MG63 (cell line): ENCODE results near the gene DHRS11. TPM values are rescaled to one million over a fixed set of nuclear protein-coding genes. Genes with fewer than 3 reads are reported as not detected.

ENCODE experiments used
- DNase-seq: peaks from one replicate; pipeline ENCODE4 v3.0.0-alpha.2; 2020
- H3K27me3 ChIP-seq: fragments of 250-450 bp; sonication (Bioruptor Pico); 2 replicates; pipeline ENCODE4 v1.5.1; 2020; ENCODE audit warnings: mild to moderate bottlenecking, moderate library complexity
- H3K36me3 ChIP-seq: fragments of 250-450 bp; sonication (Bioruptor Pico); 2 replicates; pipeline ENCODE4 v1.5.1; 2020; ENCODE audit warnings: mild to moderate bottlenecking, moderate library complexity
- H3K4me3 ChIP-seq: fragments of 250-450 bp; sonication (Bioruptor Pico); 2 replicates; pipeline ENCODE4 v1.5.1; 2020; ENCODE audit warnings: mild to moderate bottlenecking, moderate library complexity
- H3K9me3 ChIP-seq: fragments of 250-450 bp; sonication (Bioruptor Pico); 2 replicates; pipeline ENCODE4 v1.5.1; 2020; ENCODE audit warnings: mild to moderate bottlenecking, moderate library complexity
- total RNA-seq: library from RNA; depleted of rRNA; stranded (reverse); fragments of >200 nt; shearing (Covaris generic); gene quantifications from 2 replicates; pipeline ENCODE4 v1.2.3, GENCODE V29; 2014; ENCODE audit warnings: low replicate concordance; rRNA removed

DHRS11 gene, protein sequence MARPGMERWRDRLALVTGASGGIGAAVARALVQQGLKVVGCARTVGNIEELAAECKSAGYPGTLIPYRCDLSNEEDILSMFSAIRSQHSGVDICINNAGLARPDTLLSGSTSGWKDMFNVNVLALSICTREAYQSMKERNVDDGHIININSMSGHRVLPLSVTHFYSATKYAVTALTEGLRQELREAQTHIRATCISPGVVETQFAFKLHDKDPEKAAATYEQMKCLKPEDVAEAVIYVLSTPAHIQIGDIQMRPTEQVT
- 17.4 and 18.0 TPM in 2 replicates for total RNA-seq

DNA sequence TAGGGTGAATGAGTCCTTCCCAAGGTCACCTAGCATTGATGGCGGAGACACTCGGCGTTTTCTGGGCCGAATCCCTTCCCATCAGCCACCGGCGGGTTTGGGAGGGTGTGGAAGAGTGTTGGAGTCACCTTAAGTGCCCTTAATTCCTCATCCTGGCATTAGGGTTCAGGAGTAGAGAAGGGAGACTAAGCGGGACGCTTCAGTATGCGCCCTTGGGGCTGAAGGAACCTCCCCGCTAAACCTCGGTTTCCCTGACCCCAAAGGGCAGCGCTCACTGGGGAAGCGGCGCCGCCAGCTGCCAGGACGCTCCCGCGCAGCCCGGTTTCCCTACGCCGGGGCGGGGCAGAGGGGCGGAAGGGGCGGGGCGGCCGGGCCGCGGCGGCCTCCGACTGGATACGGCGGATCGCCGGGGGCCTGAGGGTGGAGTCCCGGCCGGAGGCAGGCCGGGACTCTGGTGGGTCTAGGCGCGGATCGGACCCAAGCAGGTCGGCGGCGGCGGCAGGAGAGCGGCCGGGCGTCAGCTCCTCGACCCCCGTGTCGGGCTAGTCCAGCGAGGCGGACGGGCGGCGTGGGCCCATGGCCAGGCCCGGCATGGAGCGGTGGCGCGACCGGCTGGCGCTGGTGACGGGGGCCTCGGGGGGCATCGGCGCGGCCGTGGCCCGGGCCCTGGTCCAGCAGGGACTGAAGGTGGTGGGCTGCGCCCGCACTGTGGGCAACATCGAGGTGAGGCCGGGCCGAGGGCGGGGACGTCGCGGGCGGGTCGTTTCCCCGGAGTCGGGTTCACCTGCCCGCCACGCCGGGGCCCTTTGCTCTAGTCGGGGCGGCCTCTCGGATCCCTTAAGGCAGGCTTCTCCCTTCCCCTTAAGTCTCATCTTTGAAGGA, at the start of gene DHRS11:
Gene DHRS11 (plus strand): TSS at position 446 of the 882 bp plus-strand sequence. CDS start 131 bp downstream, at position 577.
- Histone ChIP-seq H3K36me3 (peaks cover 47% of the 10 kb centered on the region), H3K27me3 (no peaks in the 10 kb centered on the region), H3K4me3 (peak within 1 kb of the TSS; percentile 64), H3K9me3 (no peaks in the 10 kb centered on the region)
- DNase-seq, result peak; percentile 90

DNA sequence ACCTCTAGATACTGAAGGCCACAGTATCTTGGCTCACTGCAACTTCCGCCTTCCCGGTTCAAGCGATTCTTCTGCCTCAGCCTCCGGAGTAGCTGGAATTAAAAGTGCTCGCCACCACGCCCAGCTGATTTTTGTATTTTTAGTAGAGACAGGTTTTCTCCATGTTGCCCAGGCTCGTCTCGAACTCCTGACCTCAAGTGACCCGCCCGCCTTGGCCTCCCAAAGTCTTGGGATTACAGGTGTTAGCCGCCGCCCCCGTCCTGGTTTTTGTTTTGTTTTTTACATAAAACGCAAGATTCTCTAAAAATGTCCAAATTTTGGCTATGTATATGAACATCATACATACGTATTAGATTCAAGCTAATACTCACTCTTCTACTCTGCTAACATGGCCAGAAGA, 48.9 kb upstream of the DHRS11 start:
- Histone ChIP-seq H3K36me3 (peaks cover 74% of the 10 kb centered on the region), H3K9me3 (no peaks in the 10 kb centered on the region), H3K27me3 (no peaks in the 10 kb centered on the region), H3K4me3 (no peak overlapping the region)
- DNase-seq, result no peak

DNA sequence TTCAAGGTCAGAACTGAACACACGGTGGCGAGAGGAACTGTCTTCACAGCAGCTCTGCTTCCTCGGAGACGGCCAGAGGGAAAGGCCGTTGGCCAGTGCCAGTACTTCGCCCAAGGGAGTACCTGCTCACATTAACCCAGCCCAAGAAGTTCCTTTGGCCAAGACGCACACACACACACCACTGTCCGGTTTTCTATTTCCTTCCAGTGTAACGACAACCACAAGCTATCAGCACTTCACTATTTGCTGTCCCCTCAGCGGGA, 47.7 kb upstream of the DHRS11 start:
- peaks cover 71% of the 10 kb centered on the region for H3K36me3 ChIP-seq
- H3K4me3 ChIP-seq, result peak overlapping the region; percentile 98
- H3K9me3 ChIP-seq, result no peaks in the 10 kb centered on the region
- DNase-seq, result peak; percentile 52
- H3K27me3 ChIP-seq, result no peaks in the 10 kb centered on the region

DNA sequence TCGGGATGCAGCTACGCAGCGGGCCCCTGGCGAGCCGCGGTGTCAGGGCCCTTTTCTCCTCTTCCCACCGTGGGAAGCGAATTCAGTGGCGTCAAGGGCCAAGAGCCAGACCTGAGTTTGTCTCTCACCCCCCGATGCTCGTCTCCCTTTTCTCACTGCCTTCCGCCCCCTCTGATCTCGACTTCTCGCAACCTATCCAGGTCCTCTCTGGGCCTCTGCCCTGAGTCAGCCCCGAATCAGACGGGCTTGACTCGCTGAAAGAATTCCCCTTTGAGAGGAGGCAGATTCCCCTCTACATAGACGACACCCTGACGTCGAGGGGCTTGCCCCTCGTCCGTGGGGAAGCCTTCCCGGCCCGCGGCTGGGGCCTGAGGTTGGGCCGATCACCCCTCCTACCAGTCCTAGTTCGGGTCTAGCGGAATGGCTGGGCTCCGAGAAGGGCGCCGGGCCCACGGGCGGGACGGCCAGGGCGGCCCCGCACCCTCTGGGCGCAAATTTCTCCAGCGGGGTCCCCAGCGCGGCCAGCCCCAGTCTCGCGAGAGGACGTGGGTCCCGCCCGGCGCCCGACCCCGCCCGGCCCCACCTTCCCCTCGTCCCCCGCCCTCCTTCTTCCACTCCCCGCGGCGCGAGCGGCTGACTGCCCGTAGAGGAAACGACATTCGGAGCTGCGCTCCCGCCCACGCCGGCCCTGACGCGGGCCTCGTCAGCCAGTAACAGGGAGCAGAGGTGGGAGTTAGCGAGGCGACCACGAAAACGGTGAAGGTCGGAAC, 47.2 kb upstream of the DHRS11 start, which contains the start of gene GGNBP2:
Gene GGNBP2 (plus strand): TSS at position 613 of the 770 bp plus-strand sequence. CDS start 806 bp downstream, outside the sequence.
- no peaks in the 10 kb centered on the region for H3K27me3 ChIP-seq
- H3K36me3 ChIP-seq, result peaks cover 69% of the 10 kb centered on the region
- H3K9me3 ChIP-seq, result no peaks in the 10 kb centered on the region
- H3K4me3 ChIP-seq, result peak within 1 kb of the TSS; percentile 98
- DNase-seq, result peak; percentile 95

DNA sequence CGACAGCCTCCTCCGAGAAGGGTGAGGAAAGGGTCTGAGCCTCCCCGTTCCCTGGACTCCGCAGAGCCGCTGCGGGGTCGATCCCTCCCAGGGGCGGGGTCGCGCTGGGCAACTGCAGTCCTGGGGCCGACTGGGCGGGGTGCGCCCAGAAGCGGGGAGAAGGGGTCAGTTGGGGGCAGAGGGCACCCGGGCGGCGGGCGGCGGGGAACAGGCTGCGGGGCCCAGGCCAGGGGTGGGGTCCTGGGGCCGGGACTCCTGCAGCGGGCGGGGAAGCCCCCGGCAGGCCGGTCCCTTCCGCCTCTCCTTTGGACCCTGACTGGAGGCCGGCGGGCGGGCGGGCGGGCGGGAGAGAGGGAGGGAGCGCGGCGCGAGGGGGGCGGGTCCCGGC, 46.6 kb upstream of the DHRS11 start:
- H3K36me3 ChIP-seq, result peaks cover 65% of the 10 kb centered on the region
- no peak for DNase-seq

DNA sequence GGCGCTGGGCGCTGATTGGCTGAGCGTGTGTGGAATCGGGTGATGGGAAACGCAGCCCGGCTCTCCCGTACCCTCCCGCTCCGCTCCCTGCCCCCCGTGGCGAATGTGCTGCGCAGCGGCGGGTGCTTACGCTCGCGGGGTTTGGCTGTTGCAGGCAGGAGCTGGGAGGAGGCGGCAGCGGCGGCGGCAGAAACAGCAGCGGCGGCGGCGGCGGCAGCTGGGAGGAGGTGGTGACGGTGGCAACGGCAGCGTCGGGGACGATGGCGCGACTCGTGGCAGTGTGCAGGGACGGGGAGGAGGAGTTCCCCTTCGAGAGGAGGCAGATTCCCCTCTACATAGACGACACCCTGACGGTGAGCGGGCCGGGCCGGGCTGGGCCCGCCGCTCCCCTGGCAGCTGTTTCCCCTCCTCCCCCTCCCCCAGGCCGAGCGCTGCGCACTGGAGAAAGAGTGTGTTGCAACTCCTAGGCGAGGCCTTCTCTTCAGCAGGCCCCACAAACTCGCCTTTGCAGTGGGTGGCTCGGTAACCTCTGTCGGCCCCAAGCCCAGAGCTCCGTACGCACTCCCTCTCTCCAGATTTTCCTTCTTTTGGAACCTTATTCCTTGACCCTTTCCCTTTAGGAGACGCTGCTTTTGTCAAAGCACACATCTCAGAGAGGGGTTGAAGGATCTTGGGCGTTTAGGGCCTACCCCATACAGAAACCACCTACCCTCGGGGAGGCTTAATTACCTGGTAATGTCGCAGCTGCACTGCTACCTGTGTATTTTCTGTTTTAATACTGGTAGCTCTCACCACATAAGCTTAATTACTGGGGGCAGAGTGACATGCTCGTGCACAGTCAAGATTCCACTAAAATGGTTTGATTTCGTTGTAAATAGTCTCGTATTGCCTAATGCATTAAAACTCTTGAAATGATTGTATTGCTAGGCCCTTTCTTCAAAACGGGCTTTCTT, 45.9 kb upstream of the DHRS11 start:
- Histone ChIP-seq H3K27me3 (no peaks in the 10 kb centered on the region), H3K4me3 (peak overlapping the region; percentile 98), H3K9me3 (no peaks in the 10 kb centered on the region), H3K36me3 (peaks cover 66% of the 10 kb centered on the region)
- DNase-seq, result peak; percentile 99

More for the DNA sequence above, 46.6 kb upstream of the DHRS11 start:
- H3K27me3 ChIP-seq, result no peaks in the 10 kb centered on the region
- no peaks in the 10 kb centered on the region for H3K9me3 ChIP-seq
- H3K4me3 ChIP-seq, result peak overlapping the region; percentile 98

DNA sequence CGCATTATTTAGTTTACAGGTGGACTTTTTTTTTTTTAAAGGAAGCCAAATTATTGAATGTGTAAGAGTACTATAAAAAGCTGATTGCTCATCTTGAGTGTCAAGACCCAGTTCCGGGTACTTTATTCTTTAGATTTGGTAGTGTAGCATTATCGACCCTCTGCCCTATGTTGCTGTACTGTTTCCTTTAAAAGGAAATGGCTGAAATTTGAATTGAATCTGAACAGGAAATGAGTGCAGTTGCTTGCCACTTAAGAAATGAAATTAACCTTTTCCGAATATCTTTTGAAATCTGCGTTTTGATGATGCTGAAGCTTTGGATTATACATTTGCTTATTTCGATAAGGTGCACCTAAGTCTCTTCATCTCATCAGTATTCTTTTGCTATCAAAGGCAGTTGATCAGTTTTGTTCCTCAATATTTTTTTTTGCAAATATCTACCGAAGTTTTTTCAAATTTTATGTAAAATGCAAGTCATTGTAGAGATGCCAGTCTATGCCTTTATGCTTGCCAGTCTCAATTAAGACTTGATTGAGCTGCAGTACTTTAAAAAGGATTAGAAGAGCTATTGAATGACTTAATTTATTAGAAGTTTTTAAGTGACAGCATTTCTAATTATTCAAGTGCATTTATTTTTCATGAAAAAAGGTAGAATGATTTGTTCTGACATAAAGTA, 45.1 kb upstream of the DHRS11 start:
- Histone ChIP-seq H3K27me3 (no peaks in the 10 kb centered on the region), H3K36me3 (peaks cover 69% of the 10 kb centered on the region), H3K4me3 (peak overlapping the region; percentile 98), H3K9me3 (no peaks in the 10 kb centered on the region)
- DNase-seq, result no peak

DNA sequence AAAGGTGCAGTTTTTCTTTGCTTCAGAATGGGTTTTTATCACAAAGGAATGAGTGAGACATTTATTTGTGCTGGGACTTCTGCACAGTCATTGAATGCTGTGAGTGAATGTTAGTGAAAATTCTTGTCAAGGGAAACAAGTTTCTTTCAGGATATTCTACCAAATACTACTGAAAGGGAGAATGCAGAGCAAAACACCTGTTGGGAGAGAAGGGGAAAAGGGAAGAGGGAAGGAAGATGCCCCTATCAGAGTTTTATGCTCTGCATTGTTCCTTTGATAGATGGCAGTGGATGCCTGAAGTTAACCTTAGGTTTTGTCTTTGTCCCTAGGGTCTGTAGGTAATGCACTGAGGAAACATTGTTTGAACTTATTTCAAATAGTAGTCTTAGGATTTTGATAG, 43.9 kb upstream of the DHRS11 start:
- DNase-seq, result no peak
- peak overlapping the region; percentile 98 for H3K4me3 ChIP-seq
- H3K36me3 ChIP-seq, result peaks cover 77% of the 10 kb centered on the region

DNA sequence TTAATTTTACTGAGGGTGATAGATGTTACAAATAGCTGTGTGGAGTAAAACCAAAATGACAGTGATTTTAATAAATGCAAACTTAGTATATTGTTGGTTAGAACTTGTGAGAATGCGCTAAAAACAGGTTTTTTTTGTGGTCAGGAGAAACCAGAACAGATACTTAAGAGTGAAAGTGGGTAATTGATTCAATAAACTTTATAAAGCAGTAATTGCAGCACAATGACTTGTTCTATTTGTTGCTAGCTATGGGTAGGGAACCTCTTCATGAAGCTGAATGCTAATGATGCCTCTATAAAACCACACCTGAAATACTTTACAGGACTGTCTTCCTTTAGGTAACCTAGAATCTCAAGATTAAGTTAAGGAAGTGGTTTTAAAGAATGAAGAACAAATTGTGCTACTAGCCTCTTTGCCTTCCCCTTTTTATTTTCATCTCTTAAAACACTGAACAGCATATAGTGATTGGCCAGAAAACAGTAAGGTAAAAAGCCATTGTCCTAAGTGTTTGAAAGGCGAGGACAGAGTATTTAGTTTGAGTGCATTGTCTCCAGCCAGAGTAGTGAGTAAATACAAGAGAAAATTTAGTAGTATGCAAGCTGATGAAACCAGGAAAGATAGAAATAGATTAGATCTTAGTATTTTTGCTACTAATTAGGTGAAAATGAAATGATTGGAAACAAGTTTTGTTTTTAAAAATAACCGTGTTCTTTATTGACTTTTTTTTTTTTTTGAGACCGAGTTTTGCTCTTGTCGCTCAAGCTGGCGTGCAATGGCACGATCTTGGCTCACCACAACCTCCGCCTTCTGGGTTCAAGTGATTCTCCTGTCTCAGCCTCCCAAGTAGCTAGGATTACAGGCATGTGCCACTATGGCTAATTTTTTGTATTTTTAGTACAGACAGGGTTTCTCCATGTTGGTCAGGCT, 40.9 kb upstream of the DHRS11 start:
- Histone ChIP-seq H3K36me3 (peaks cover 77% of the 10 kb centered on the region), H3K27me3 (no peaks in the 10 kb centered on the region), H3K9me3 (no peaks in the 10 kb centered on the region), H3K4me3 (no peak overlapping the region)
- DNase-seq, result no peak

More for the DNA sequence above, 43.9 kb upstream of the DHRS11 start:
- H3K27me3 ChIP-seq, result no peaks in the 10 kb centered on the region
- H3K9me3 ChIP-seq, result no peaks in the 10 kb centered on the region

DNA sequence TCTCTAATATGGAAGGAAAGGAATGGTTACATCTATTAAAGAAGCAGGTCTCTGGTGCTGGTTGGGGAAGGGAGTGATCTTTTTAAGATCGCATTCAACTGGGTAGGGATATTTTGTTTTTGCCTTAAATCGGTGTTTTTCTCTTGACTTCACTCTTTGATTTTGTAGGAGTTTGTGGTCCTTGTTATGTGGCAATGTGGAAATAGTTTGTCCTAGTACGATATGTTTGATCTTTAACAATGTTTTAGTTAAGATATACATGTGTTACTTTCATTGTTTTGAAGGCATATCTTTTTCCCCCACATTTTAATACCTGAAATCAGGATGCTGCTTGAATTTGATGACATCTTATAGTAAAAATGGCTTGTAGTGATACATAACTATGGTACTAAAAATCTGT, 38.2 kb upstream of the DHRS11 start:
- no peaks in the 10 kb centered on the region for H3K9me3 ChIP-seq
- peaks cover 74% of the 10 kb centered on the region for H3K36me3 ChIP-seq
- H3K4me3 ChIP-seq, result no peak overlapping the region
- no peaks in the 10 kb centered on the region for H3K27me3 ChIP-seq
- DNase-seq, result no peak

DNA sequence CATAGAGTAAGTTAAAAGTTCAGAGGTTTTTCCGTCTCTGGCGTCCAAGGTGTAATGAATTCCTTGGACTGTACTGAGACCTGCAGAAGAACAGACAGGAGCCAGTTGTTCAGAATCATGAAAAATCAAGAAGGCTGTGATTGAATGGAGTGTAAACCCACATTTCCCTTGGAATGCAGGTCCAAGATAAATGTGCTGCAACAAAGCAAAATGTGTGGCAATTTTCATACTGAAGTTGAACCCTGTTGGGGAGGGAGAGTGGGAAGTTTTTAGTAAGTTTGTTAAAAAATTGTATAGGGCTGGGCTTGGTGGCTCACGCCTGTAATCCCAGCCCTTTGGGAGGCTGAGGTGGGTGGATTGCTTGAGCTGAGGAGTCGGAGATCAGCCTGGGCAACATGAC, 25.6 kb upstream of the DHRS11 start:
- DNase-seq, result no peak
- Histone ChIP-seq H3K9me3 (no peaks in the 10 kb centered on the region), H3K27me3 (no peaks in the 10 kb centered on the region), H3K4me3 (no peak overlapping the region), H3K36me3 (peaks cover 79% of the 10 kb centered on the region)

DNA sequence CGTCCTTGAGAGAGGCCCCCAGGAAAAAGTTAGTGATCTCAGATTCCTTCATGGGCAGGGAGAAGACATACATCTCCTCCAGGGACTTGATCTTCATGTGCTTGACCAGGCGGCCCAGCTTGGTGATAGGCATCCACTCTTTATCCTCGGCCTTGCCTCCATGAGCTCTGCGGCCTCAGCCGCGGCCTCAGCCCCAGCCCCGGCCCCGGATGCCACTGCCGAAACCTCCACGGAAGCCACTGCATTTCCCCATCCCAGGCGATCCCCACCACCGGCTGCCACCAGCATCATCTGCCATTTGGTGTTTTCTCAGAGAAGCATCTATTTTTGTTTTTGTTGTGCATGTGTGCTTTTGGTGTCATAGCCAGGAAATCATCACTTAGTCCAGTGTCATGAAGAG, 16.7 kb upstream of the DHRS11 start:
- no peak overlapping the region for H3K4me3 ChIP-seq
- no peak for DNase-seq
- no peaks in the 10 kb centered on the region for H3K27me3 ChIP-seq
- peaks cover 83% of the 10 kb centered on the region for H3K36me3 ChIP-seq
- no peaks in the 10 kb centered on the region for H3K9me3 ChIP-seq

DNA sequence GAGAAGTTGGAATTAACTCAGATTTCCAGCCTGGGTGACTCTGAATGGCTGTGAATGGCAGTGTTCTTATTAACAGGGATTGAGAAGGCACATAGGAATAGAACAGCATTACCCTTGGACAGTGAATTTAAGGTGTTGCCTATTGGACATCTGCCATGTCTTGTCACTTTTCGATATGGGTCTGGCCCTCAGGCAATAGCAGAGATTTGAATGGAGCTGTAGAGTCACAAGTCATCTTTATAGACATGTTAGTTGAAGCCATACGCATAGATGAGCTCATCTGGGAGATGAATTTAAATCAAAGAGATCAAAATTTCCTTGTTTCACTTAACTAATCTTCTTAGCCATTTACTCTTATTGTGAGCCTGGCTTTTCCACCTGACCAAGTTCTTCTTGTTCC, 14.9 kb upstream of the DHRS11 start:
- Histone ChIP-seq H3K27me3 (no peaks in the 10 kb centered on the region), H3K4me3 (no peak overlapping the region), H3K9me3 (no peaks in the 10 kb centered on the region), H3K36me3 (peaks cover 83% of the 10 kb centered on the region)
- no peak for DNase-seq

DNA sequence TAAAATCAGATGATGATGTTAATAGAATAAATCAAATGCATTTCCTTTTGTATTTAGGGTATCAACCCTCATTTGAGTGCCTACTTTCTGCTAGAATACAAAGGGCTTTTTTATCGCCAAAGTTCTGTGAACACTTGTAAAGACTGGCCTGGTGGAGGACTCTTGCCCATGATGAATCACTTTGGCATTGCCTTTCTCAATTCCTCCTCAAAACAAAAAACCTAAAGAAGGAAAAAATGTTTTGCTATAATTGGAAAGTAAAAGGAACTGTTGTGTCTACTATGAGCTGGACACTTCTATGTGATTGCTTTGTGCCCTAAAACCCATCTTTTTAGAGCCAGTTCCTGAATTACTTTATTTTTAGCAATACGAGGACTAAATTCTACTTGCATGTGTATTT, 13.0 kb upstream of the DHRS11 start:
- DNase-seq, result no peak
- Histone ChIP-seq H3K9me3 (no peaks in the 10 kb centered on the region), H3K36me3 (peaks cover 82% of the 10 kb centered on the region), H3K4me3 (no peak overlapping the region), H3K27me3 (no peaks in the 10 kb centered on the region)

DNA sequence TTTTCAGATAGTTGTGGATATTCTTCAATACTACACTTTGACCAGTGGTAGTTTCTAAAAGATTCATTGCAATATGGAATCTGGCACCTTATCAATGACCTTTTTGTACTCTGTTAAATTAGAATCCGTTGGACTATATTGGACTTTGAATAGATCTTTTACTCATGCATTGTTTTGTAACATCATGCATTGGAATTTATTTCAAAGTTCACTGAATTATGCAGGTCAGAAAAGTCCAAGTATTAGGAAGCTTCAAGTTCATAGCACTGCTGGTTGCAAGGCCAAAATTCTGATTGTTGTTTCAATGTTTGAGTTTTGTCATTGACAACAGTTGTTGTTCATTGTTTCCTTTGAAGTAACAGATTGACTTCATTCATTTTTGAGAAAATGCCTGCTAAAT, 7.9 kb upstream of the DHRS11 start:
- Histone ChIP-seq H3K9me3 (no peaks in the 10 kb centered on the region), H3K4me3 (no peak overlapping the region), H3K36me3 (peaks cover 92% of the 10 kb centered on the region), H3K27me3 (no peaks in the 10 kb centered on the region)
- no peak for DNase-seq
